Lung (tissue), 12 donors: ENCODE measurements around the gene SPATS2L. TPM values are rescaled to one million over a fixed set of nuclear protein-coding genes. Genes with fewer than 3 reads are reported as not detected.

ENCODE experiments used
- ATAC-seq: fragments of 200-7000 bp; cut with Tn5 transposase; one replicate; pipeline ENCODE4 v1.9.1; 2020; ENCODE audit warnings: moderate number of reproducible peaks; ENCODE audit not compliant: insufficient read depth, low FRiP score
- DNase-seq, 3 donors: peaks; one replicate each; pipeline ENCODE4 v3.0.0-alpha.2; 2013 to 2017
- H3K27ac ChIP-seq, 2 donors: one replicate each; pipeline ENCODE4 v1.5.1; 2013; ENCODE audit warnings: mild to moderate bottlenecking in 2 of 2, moderate library complexity in 2 of 2, control low read depth in 1 of 2, inconsistent platforms in 1 of 2, low read depth in 1 of 2, low read length in 1 of 2
- H3K27me3 ChIP-seq, 3 donors: one replicate each; pipeline ENCODE4 v1.5.1; 2013; ENCODE audit warnings: low read length in 2 of 3; ENCODE audit not compliant: control insufficient read depth in 3 of 3, insufficient read depth in 3 of 3
- H3K36me3 ChIP-seq, 4 donors: one replicate each; pipeline ENCODE4 v1.5.1; 2013; ENCODE audit warnings: low read length in 4 of 4, mild to moderate bottlenecking in 1 of 4, moderate library complexity in 1 of 4; ENCODE audit not compliant: control insufficient read depth in 4 of 4, insufficient read depth in 4 of 4
- H3K4me1 ChIP-seq, 5 donors: one replicate each; pipeline ENCODE4 v1.5.1; 2013; ENCODE audit warnings: low read length in 5 of 5, mild to moderate bottlenecking in 2 of 5, moderate library complexity in 1 of 5; ENCODE audit not compliant: control insufficient read depth in 5 of 5, insufficient read depth in 5 of 5
- H3K4me3 ChIP-seq: one replicate; pipeline ENCODE4 v1.5.1; 2013; ENCODE audit warnings: mild to moderate bottlenecking, control low read depth, moderate library complexity
- H3K9ac ChIP-seq, 2 donors: one replicate each; pipeline ENCODE4 v1.5.1; 2013; ENCODE audit warnings: low read length in 2 of 2, control low read depth in 1 of 2; ENCODE audit not compliant: insufficient read depth in 1 of 2
- H3K9me3 ChIP-seq, 4 donors: one replicate each; pipeline ENCODE4 v1.5.1; 2013; ENCODE audit warnings: low read length in 3 of 4, mild to moderate bottlenecking in 1 of 4, moderate library complexity in 1 of 4; ENCODE audit not compliant: control insufficient read depth in 4 of 4, insufficient read depth in 3 of 4
- CTCF ChIP-seq: IDR thresholded peaks from 2 replicates; pipeline ENCODE4 v1.5.1; 2012; ENCODE audit warnings: mild to moderate bottlenecking; ENCODE audit errors: control extremely low read depth, extremely low read depth
- WGBS, 2 donors: extraction: QIAGEN DNeasy Blood & Tissue Kit; methylation state at CpG; one replicate each; pipeline ENCODE4 v1.1.7; 2013; 5-methylcytosine and 5-hydroxymethylcytosine counted together
- polyA plus RNA-seq, 2 donors: library from polyadenylated mRNA; stranded (reverse); fragments of 200-250 nt; gene quantifications; one replicate each; pipeline ENCODE4 v1.2.1, GENCODE V29; 2013
- total RNA-seq, 2 donors: library from RNA; depleted of rRNA in 1 of 2; stranded (reverse); fragments of >200 nt in 1 of 2; gene quantifications; one replicate each; pipeline ENCODE4 v1.2.1, GENCODE V29; 2014 to 2021
- donor health status: control.
- donor health status: control.
- donor health status: Bipolar disorder and iron deficiency.
- donor health status: healthy.
- donor health status: DM: yes; HTN: yes; CAD: no.

Gene SPATS2L
- total and polyA plus RNA-seq, 4 donors: 30.5 to 96.8 (median 57.2) TPM

GRCh38 chr2:200450288-200450687, 143.8 kb downstream of the SPATS2L start:
- Histone ChIP-seq H3K4me3 (no peak overlapping the region), H3K27me3 (no peaks in the 10 kb centered on the region), H3K27ac (no peak overlapping the region), H3K4me1 (peaks cover 0 to 4% (median 0%) of the 10 kb centered on the region in 5 donors), H3K36me3 (peaks cover 2 to 7% (median 5%) of the 10 kb centered on the region in 4 donors), H3K9me3 (no peaks in the 10 kb centered on the region), H3K9ac (no peak overlapping the region)
- no peak for ATAC-seq
- no peak for TF ChIP-seq CTCF
- DNase-seq: no peak
- 61 to 85% methylated on average over 2 of the region's 2 CpGs for WGBS, 2 donors

- DNase-seq (no peak), ATAC-seq (no peak)
- H3K9me3 ChIP-seq: no peaks in the 10 kb centered on the region
- H3K4me1 ChIP-seq: peaks cover 0 to 11% (median 0%) of the 10 kb centered on the region in 5 donors
- no peak for TF ChIP-seq CTCF
- peaks cover 2 to 10% (median 7%) of the 10 kb centered on the region in 4 donors for H3K36me3 ChIP-seq
- WGBS, 2 donors: 78 to 80% methylated on average over 2 of the region's 2 CpGs
- no peaks in the 10 kb centered on the region for H3K27me3 ChIP-seq
- no peak overlapping the region for H3K9ac ChIP-seq
- no peak overlapping the region for H3K27ac ChIP-seq
- no peak overlapping the region for H3K4me3 ChIP-seq
Measured at GRCh38 chr2:200451511-200451910, 145.0 kb downstream of the SPATS2L start.

- Histone ChIP-seq H3K27ac (no peak overlapping the region), H3K9ac (no peak overlapping the region), H3K27me3 (no peaks in the 10 kb centered on the region), H3K4me3 (no peak overlapping the region), H3K9me3 (no peaks in the 10 kb centered on the region), H3K4me1 (peaks cover 0 to 11% (median 3%) of the 10 kb centered on the region in 5 donors), H3K36me3 (peaks cover 2 to 12% (median 9%) of the 10 kb centered on the region in 4 donors)
- DNase-seq (no peak), ATAC-seq (no peak)
- WGBS, 2 donors: 98 to 99% methylated on average over 2 of the region's 2 CpGs
- TF ChIP-seq CTCF: no peak
Measured at GRCh38 chr2:200452377-200452776, 145.9 kb downstream of the SPATS2L start.

GRCh38 chr2:200453142-200453852, 146.8 kb downstream of the SPATS2L start:
- Histone ChIP-seq H3K27me3 (no peaks in the 10 kb centered on the region), H3K9me3 (no peaks in the 10 kb centered on the region), H3K27ac (no peak overlapping the region), H3K9ac (no peak overlapping the region), H3K36me3 (peaks cover 2 to 12% (median 9%) of the 10 kb centered on the region in 4 donors), H3K4me3 (no peak overlapping the region), H3K4me1 (peaks cover 0 to 11% (median 3%) of the 10 kb centered on the region in 5 donors)
- DNase-seq: no peak
- 75 to 92% methylated on average over 8 of the region's 8 CpGs for WGBS, 2 donors
- no peak for ATAC-seq
- TF ChIP-seq CTCF: no peak
